Parathyroid adenoma (tissue), 2 donors: ENCODE data around the gene BCR.

ENCODE experiments used
- H2AFZ ChIP-seq: fragments of 300-600 bp; sonication (generic); one replicate; pipeline ENCODE4 v1.7.0; 2017; ENCODE audit warnings: antibody characterized with exemption, mild to moderate bottlenecking
- H3K27ac ChIP-seq: fragments of 300-600 bp; sonication (generic); one replicate; pipeline ENCODE4 v1.7.0; 2017
- H3K27me3 ChIP-seq: fragments of 300-600 bp; sonication (generic); one replicate; pipeline ENCODE4 v1.7.0; 2017; ENCODE audit warnings: low read length; ENCODE audit not compliant: control insufficient read depth, insufficient read depth
- H3K36me3 ChIP-seq: fragments of 300-600 bp; sonication (generic); one replicate; pipeline ENCODE4 v1.7.0; 2017; ENCODE audit warnings: low read length; ENCODE audit not compliant: control insufficient read depth, insufficient read depth
- H3K4me1 ChIP-seq: fragments of 300-600 bp; sonication (generic); one replicate; pipeline ENCODE4 v1.7.0; 2017; ENCODE audit warnings: control low read depth
- H3K4me2 ChIP-seq: fragments of 300-600 bp; sonication (generic); one replicate; pipeline ENCODE4 v1.7.0; 2017; ENCODE audit warnings: low read length
- H3K4me3 ChIP-seq: fragments of 300-600 bp; sonication (generic); one replicate; pipeline ENCODE4 v1.7.0; 2017; ENCODE audit warnings: low read depth, low read length
- H3K79me2 ChIP-seq: fragments of 300-600 bp; sonication (generic); one replicate; pipeline ENCODE4 v1.7.0; 2017; ENCODE audit warnings: control low read depth
- H3K9ac ChIP-seq: fragments of 300-600 bp; sonication (generic); one replicate; pipeline ENCODE4 v1.7.0; 2017; ENCODE audit warnings: mild to moderate bottlenecking
- H3K9me3 ChIP-seq: fragments of 300-600 bp; sonication (generic); one replicate; pipeline ENCODE4 v1.7.0; 2017; ENCODE audit warnings: low read length; ENCODE audit not compliant: control insufficient read depth
- TF ChIP-seq, protein P1 (sequence below): fragments of 300-600 bp; sonication (generic); IDR thresholded peaks from one replicate; pipeline ENCODE4 v1.7.0; 2017; ENCODE audit warnings: antibody characterized with exemption, mild to moderate bottlenecking
- donor health status: primary hyperparathyroidism.

Gene BCR

DNA sequence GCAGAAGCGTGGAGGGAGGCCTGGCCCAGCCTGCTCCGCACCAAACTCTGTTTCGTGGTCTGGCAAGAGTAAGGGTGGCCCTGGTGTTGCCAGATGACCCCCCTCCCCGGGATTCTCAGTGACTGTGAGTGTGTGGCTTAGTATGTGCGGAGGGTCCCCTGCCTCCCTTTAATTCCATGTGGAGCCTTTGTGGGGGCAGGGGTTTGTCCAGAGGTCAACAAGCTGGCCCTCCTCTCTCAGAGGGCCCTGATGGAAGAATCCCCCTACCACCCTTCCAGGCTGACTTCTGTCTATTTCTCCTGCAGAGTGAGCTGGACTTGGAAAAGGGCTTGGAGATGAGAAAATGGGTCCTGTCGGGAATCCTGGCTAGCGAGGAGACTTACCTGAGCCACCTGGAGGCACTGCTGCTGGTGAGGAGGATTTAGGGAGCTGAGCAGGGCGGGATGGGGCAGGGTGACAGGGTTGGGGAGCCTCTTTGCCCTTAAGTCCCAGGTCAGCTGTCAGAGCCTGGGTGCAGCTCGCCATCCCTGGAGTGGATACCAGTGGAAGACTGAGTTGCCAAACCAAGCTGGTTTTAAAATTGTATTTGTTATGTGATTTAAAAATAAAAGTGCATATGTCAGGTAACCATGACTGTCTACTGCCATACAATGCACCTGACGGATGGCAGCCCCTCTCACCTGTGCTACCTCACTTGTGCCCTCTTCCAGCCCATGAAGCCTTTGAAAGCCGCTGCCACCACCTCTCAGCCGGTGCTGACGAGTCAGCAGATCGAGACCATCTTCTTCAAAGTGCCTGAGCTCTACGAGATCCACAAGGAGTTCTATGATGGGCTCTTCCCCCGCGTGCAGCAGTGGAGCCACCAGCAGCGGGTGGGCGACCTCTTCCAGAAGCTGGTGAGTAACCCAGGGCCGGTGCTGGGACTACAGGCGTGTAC lies 80.6 kb downstream of the BCR start:
- Histone ChIP-seq H3K36me3 (no peaks in the 10 kb centered on the region), H3K27me3 (no peaks in the 10 kb centered on the region), H3K4me2 (no peak overlapping the region), H3K9ac (no peak overlapping the region), H2AFZ (no peak overlapping the region), H3K9me3 (no peaks in the 10 kb centered on the region), H3K4me3 (no peak overlapping the region), H3K4me1 (no peaks in the 10 kb centered on the region), H3K27ac (no peak overlapping the region), H3K79me2 (no peaks in the 10 kb centered on the region)
- TF ChIP-seq, protein P1, sequence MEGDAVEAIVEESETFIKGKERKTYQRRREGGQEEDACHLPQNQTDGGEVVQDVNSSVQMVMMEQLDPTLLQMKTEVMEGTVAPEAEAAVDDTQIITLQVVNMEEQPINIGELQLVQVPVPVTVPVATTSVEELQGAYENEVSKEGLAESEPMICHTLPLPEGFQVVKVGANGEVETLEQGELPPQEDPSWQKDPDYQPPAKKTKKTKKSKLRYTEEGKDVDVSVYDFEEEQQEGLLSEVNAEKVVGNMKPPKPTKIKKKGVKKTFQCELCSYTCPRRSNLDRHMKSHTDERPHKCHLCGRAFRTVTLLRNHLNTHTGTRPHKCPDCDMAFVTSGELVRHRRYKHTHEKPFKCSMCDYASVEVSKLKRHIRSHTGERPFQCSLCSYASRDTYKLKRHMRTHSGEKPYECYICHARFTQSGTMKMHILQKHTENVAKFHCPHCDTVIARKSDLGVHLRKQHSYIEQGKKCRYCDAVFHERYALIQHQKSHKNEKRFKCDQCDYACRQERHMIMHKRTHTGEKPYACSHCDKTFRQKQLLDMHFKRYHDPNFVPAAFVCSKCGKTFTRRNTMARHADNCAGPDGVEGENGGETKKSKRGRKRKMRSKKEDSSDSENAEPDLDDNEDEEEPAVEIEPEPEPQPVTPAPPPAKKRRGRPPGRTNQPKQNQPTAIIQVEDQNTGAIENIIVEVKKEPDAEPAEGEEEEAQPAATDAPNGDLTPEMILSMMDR: no peak

DNA sequence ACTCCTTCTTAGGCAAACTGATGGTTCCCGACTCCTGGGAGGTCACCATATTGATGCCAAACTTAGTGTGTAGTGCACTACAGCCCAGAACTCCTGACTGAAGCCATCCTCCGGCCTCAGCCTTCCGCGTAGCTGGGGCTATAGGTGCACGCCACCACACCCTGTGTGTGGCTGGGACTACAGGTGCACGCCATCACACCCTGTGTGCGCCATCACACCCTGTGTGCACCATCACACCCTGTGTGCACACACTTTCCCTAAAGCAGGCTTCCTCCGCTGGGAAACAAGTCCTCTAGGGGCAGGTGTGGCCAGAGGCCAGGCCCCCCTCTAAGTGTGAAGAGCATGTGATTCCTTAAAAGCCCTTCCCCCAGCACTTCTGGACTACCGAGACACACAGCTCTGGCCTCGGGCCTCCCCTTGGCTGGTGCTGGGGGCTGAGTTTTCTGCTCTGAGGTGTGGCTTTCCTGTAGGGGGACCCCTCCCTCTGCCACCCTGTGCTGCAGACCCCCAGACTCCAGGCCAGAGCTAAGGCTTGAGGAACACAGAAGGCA lies 81.7 kb downstream of the BCR start:
- Histone ChIP-seq H3K9ac (no peak overlapping the region), H3K4me3 (no peak overlapping the region), H3K27me3 (no peaks in the 10 kb centered on the region), H3K27ac (no peak overlapping the region), H3K4me1 (no peaks in the 10 kb centered on the region), H3K36me3 (no peaks in the 10 kb centered on the region), H3K9me3 (no peaks in the 10 kb centered on the region), H3K4me2 (no peak overlapping the region), H2AFZ (no peak overlapping the region), H3K79me2 (no peaks in the 10 kb centered on the region)
- TF ChIP-seq, protein P1: no peak

DNA sequence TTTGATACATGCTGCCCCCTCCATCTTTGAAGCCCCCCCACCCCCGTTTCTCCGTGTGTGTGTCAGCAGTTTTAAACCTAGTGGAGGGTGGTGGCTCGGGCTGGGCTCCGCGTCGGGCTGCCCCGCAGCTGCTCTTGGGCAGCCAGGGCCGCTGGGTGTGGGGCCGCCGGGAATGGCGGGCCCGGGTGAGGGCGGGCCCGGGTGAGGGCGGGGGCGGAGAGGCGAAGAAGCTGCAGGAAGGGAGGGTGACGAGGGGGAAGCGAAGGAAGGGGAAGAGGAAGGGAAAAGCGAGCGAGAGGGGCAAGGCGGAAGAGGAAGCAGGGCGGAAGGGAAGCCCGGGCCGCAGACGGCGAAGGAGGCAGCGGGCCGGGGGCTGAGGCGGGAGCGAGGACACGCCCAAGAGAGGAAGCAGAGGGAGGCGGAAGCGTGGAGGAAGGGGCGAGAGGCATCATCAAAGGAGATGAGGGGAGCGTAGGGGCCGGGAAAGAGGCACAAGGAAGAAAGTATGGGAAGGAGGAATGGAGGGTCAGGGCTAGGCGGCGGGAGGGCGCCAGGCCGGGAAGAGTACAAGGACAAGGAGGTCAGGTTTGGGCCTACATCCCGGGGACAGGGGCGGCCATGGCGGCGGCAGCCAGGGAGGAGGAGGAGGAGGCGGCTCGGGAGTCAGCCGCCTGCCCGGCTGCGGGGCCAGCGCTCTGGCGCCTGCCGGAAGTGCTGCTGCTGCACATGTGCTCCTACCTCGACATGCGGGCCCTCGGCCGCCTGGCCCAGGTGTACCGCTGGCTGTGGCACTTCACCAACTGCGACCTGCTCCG lies 82.4 kb downstream of the BCR start:
- no peaks in the 10 kb centered on the region for H3K36me3 ChIP-seq
- H3K27me3 ChIP-seq: no peaks in the 10 kb centered on the region
- no peak overlapping the region for H2AFZ ChIP-seq
- no peaks in the 10 kb centered on the region for H3K9me3 ChIP-seq
- no peak overlapping the region for H3K4me2 ChIP-seq
- H3K4me1 ChIP-seq: no peaks in the 10 kb centered on the region
- H3K4me3 ChIP-seq: no peak overlapping the region
- no peak overlapping the region for H3K9ac ChIP-seq
- H3K27ac ChIP-seq: no peak overlapping the region
- H3K79me2 ChIP-seq: no peaks in the 10 kb centered on the region
- TF ChIP-seq, protein P1: no peak

DNA sequence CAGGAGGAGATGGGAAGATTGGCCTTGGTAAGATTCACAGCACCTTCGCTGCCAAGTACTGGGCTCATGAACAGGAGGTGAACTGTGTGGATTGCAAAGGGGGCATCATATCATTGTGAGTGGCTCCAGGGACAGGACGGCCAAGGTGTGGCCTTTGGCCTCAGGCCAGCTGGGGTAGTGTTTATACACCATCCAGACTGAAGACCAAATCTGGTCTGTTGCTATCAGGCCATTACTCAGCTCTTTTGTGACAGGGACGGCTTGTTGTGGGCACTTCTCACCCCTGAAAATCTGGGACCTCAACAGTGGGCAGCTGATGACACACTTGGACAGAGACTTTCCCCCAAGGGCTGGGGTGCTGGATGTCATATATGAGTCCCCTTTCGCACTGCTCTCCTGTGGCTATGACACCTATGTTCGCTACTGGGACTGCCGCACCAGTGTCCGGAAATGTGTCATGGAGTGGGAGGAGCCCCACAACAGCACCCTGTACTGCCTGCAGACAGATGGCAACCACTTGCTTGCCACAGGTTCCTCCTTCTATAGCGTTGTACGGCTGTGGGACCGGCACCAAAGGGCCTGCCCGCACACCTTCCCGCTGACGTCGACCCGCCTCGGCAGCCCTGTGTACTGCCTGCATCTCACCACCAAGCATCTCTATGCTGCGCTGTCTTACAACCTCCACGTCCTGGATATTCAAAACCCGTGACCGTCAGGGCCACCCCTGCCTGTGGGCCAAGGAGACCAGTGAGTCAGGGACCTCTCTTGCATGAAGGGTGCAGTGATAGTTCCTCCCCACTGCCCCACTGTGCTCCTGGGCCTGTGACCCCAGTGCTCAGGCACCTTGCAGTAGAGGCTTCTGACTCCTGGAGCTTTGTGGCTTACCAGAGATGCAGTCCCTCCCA lies 83.6 kb downstream of the BCR start:
- Histone ChIP-seq H3K9ac (no peak overlapping the region), H3K36me3 (no peaks in the 10 kb centered on the region), H3K27ac (no peak overlapping the region)

More for the DNA sequence above, 83.6 kb downstream of the BCR start:
- no peaks in the 10 kb centered on the region for H3K79me2 ChIP-seq
- no peak overlapping the region for H3K4me2 ChIP-seq
- no peak overlapping the region for H2AFZ ChIP-seq
- H3K4me3 ChIP-seq: no peak overlapping the region
- TF ChIP-seq, protein P1: no peak
- no peaks in the 10 kb centered on the region for H3K4me1 ChIP-seq
- H3K27me3 ChIP-seq: no peaks in the 10 kb centered on the region
- H3K9me3 ChIP-seq: no peaks in the 10 kb centered on the region
